Neural cell (in vitro differentiated cells): ENCODE data around the gene TMEM14B. TPM values are rescaled to one million over a fixed set of nuclear protein-coding genes. Genes with fewer than 3 reads are reported as not detected.

Source experiments
- H2AFZ ChIP-seq: fragments of 200-600, 300-800 bp; sonication (generic), shearing (Covaris generic); 2 replicates; pipeline ENCODE4 v1.6.0; 2014; ENCODE audit warnings: low read depth, mild to moderate bottlenecking, antibody characterized with exemption, low read length, moderate library complexity
- H3F3A ChIP-seq: fragments of 200-600 bp; shearing (Covaris generic); 2 replicates; pipeline ENCODE4 v1.6.1; 2016; ENCODE audit warnings: mild to moderate bottlenecking, moderate library complexity, mixed read lengths, antibody characterized with exemption, low read length; ENCODE audit not compliant: insufficient read depth, poor library complexity, severe bottlenecking
- H3K27ac ChIP-seq: fragments of 200-600, 300-800 bp; sonication (generic), shearing (Covaris generic); 2 replicates; pipeline ENCODE4 v1.5.1; 2014; ENCODE audit warnings: mild to moderate bottlenecking, low read length, moderate library complexity
- H3K27me3 ChIP-seq: fragments of 300-800, 200-600 bp; sonication (generic), shearing (Covaris generic); 2 replicates; pipeline ENCODE4 v1.6.0; 2014; ENCODE audit warnings: mild to moderate bottlenecking, low read depth, low read length, moderate library complexity; ENCODE audit not compliant: insufficient read depth
- H3K36me3 ChIP-seq: fragments of 300-800, 200-600 bp; sonication (generic), shearing (Covaris generic); 2 replicates; pipeline ENCODE4 v1.5.1; 2014; ENCODE audit warnings: mild to moderate bottlenecking, antibody characterized with exemption, low read length, moderate library complexity; ENCODE audit not compliant: insufficient read depth
- H3K4me2 ChIP-seq: fragments of 300-800, 200-600 bp; sonication (generic), shearing (Covaris generic); 2 replicates; pipeline ENCODE4 v1.6.0; 2014; ENCODE audit warnings: mild to moderate bottlenecking, low read length
- H3K4me3 ChIP-seq: fragments of 300-800, 200-600 bp; sonication (generic), shearing (Covaris generic); 2 replicates; pipeline ENCODE4 v1.5.1; 2014; ENCODE audit warnings: mild to moderate bottlenecking, low read length, moderate library complexity
- H3K79me2 ChIP-seq: fragments of 200-600 bp; shearing (Covaris generic); replicated peaks from 2 replicates; pipeline ENCODE4 v1.6.0; 2014; ENCODE audit warnings: mild to moderate bottlenecking, low read length, moderate library complexity; ENCODE audit not compliant: insufficient read depth
- H3K9ac ChIP-seq: fragments of 300-800, 200-600 bp; sonication (generic), shearing (Covaris generic); 2 replicates; pipeline ENCODE4 v1.6.1; 2016; ENCODE audit warnings: mild to moderate bottlenecking, low read length, mixed read lengths
- H3K9me2 ChIP-seq: fragments of 200-600 bp; shearing (Covaris generic); 2 replicates; pipeline ENCODE4 v1.6.1; 2016; ENCODE audit warnings: mild to moderate bottlenecking, low read length, mixed read lengths; ENCODE audit not compliant: insufficient read depth
- H3K9me3 ChIP-seq: fragments of 200-600, 300-800 bp; sonication (generic), shearing (Covaris generic); 2 replicates; pipeline ENCODE4 v1.6.1; 2016; ENCODE audit warnings: mild to moderate bottlenecking, mixed run types, low read length, moderate library complexity, mixed read lengths
- H4K20me1 ChIP-seq: fragments of 200-600 bp; shearing (Covaris generic); 2 replicates; pipeline ENCODE4 v1.6.1; 2016; ENCODE audit warnings: mild to moderate bottlenecking, mixed run types; ENCODE audit not compliant: insufficient read depth
- CTCF ChIP-seq: fragments of 450-650 bp; IDR thresholded peaks from 2 replicates; pipeline ENCODE4 v1.5.1; 2014; ENCODE audit warnings: antibody characterized with exemption, mild to moderate bottlenecking, moderate library complexity; ENCODE audit not compliant: poor library complexity, severe bottlenecking
- EP300 ChIP-seq: fragments of 450-650 bp; conservative IDR thresholded peaks from 2 replicates; pipeline ENCODE4 v1.6.1; 2014; ENCODE audit warnings: antibody characterized with exemption, mild to moderate bottlenecking, moderate library complexity; ENCODE audit not compliant: poor library complexity, severe bottlenecking
- EZH2 ChIP-seq: fragments of 200-600, 300-800 bp; shearing (Covaris generic), sonication (generic); IDR thresholded peaks from 2 replicates; pipeline ENCODE4 v1.6.1; 2014; ENCODE audit warnings: antibody characterized with exemption, low read length, borderline replicate concordance, mild to moderate bottlenecking; ENCODE audit not compliant: insufficient read depth, poor library complexity, severe bottlenecking
- MXI1 ChIP-seq: fragments of 450-650 bp; conservative IDR thresholded peaks from 2 replicates; pipeline ENCODE4 v1.6.1; 2014; ENCODE audit warnings: antibody characterized with exemption, mild to moderate bottlenecking; ENCODE audit not compliant: poor library complexity, severe bottlenecking
- POLR2AphosphoS5 ChIP-seq: IDR thresholded peaks from 2 replicates; pipeline ENCODE4 v1.6.1; 2012
- RAD21 ChIP-seq: fragments of 450-650 bp; conservative IDR thresholded peaks from 2 replicates; pipeline ENCODE4 v1.6.1; 2014; ENCODE audit warnings: antibody characterized with exemption, mild to moderate bottlenecking, moderate library complexity
- REST ChIP-seq: IDR thresholded peaks from 2 replicates; pipeline ENCODE4 v1.6.1; 2012; ENCODE audit warnings: borderline replicate concordance
- SMC3 ChIP-seq: fragments of 450-650 bp; conservative IDR thresholded peaks from 2 replicates; pipeline ENCODE4 v1.6.1; 2014; ENCODE audit warnings: antibody characterized with exemption, mild to moderate bottlenecking, moderate library complexity; ENCODE audit not compliant: poor library complexity
- TAF1 ChIP-seq: IDR thresholded peaks from 2 replicates; pipeline ENCODE4 v1.6.1; 2012; ENCODE audit warnings: low read depth
- polyA minus RNA-seq: library from RNA; depleted of rRNA, polyadenylated mRNA; stranded (reverse); fragments of >200 nt; gene quantifications from 2 replicates; pipeline ENCODE4 v1.2.3, GENCODE V29; 2014
- polyA plus RNA-seq: library from polyadenylated mRNA; depleted of rRNA; stranded (reverse); fragments of >200 nt; gene quantifications from 2 replicates; pipeline ENCODE4 v1.2.3, GENCODE V29; 2014

Gene TMEM14B
- polyA plus RNA-seq (149 and 182 TPM in 2 replicates), polyA minus RNA-seq (62.1 and 65.5 TPM in 2 replicates)

- peak within 1 kb of the TSS; percentile 82 for H3K4me3 ChIP-seq
- peak within 1 kb of the TSS; percentile 92 for H3K4me2 ChIP-seq
- H4K20me1 ChIP-seq, result no peaks in the 10 kb centered on the region
- H3K9me2 ChIP-seq, result no peaks in the 10 kb centered on the region
- peak within 1 kb of the TSS; percentile 99 for H2AFZ ChIP-seq
- H3K27ac ChIP-seq, result peak within 1 kb of the TSS; percentile 79
- TF ChIP-seq REST, result peak; percentile 22
- TF ChIP-seq TAF1, result peak; percentile 86
- TF ChIP-seq MXI1, result peak; percentile 73
- TF ChIP-seq RAD21, result no peak
- peak; percentile 17 for TF ChIP-seq EP300
- TF ChIP-seq POLR2AphosphoS5, result peak; percentile 90
- peak; percentile 45 for TF ChIP-seq SMC3
- no peak for TF ChIP-seq CTCF
- no peak for TF ChIP-seq EZH2
- peaks cover 19% of the 10 kb centered on the region for H3K79me2 ChIP-seq
- H3K9ac ChIP-seq, result peak within 1 kb of the TSS; percentile 84
- no peaks in the 10 kb centered on the region for H3K36me3 ChIP-seq
- no peaks in the 10 kb centered on the region for H3F3A ChIP-seq
- no peaks in the 10 kb centered on the region for H3K27me3 ChIP-seq
- no peaks in the 10 kb centered on the region for H3K9me3 ChIP-seq
These were observed at the start of gene TMEM14B for GRCh38 chr6:10747251-10747972. TMEM14B (plus strand) TSS chr6:10747805; CDS start chr6:10749246, 1,441 bp downstream.

- Histone ChIP-seq H3F3A (no peaks in the 10 kb centered on the region), H3K79me2 (no peaks in the 10 kb centered on the region), H4K20me1 (no peaks in the 10 kb centered on the region), H3K9ac (no peak overlapping the region), H3K36me3 (no peaks in the 10 kb centered on the region), H3K4me3 (no peak overlapping the region), H2AFZ (no peak overlapping the region), H3K9me3 (no peaks in the 10 kb centered on the region), H3K27me3 (no peaks in the 10 kb centered on the region), H3K27ac (no peak overlapping the region), H3K9me2 (no peaks in the 10 kb centered on the region), H3K4me2 (no peak overlapping the region)
- TF ChIP-seq EZH2 (no peak), RAD21 (no peak), CTCF (no peak), TAF1 (no peak), EP300 (no peak), REST (no peak), SMC3 (no peak), POLR2AphosphoS5 (no peak), MXI1 (no peak)
These were observed 33.6 kb upstream of the TMEM14B start for GRCh38 chr6:10713962-10714361.
